ENCODE measurements around the gene KCNK18.

The KCNK18 gene

GRCh38 chr10:117163061-117163953 is 34.0 kb upstream of the KCNK18 start:
- no peaks in the 10 kb centered on the region for H3K9me3 ChIP-seq (ENCODE audit: low read depth, low read length)
- H3K9ac ChIP-seq (ENCODE audit: insufficient read length): no peak overlapping the region
- no peak for TF ChIP-seq EZH2 (IDR thresholded peaks at IDR 0.05)
- no peak for TF ChIP-seq POLR2AphosphoS5 (IDR thresholded peaks at IDR 0.05; ENCODE audit: borderline replicate concordance, low read depth, low read length)
- TF ChIP-seq FOXP2 (optimal IDR thresholded peaks at IDR 0.05; ENCODE audit: control extremely low read depth, extremely low read length, insufficient read depth): no peak
- H3K4me3 ChIP-seq: no peak overlapping the region
- H3K36me3 ChIP-seq (ENCODE audit: insufficient read depth, low read length): no peaks in the 10 kb centered on the region
- no peak for DNase-seq (ENCODE audit: low read depth, low spot score)
- no peak overlapping the region for H3K27ac ChIP-seq

- H3K27ac ChIP-seq: no peak overlapping the region
- DNase-seq (ENCODE audit: low read depth, low spot score): no peak
These were observed 33.2 kb upstream of the KCNK18 start for GRCh38 chr10:117163954-117164548.

GRCh38 chr10:117164592-117165537 is 32.4 kb upstream of the KCNK18 start:
- no peak overlapping the region for H3K27ac ChIP-seq
- no peak overlapping the region for H3K4me3 ChIP-seq
- DNase-seq (ENCODE audit: low read depth, low spot score): no peak
- no peak overlapping the region for H3K9ac ChIP-seq (ENCODE audit: insufficient read length)
- no peaks in the 10 kb centered on the region for H3K36me3 ChIP-seq (ENCODE audit: insufficient read depth, low read length)
- H3K9me3 ChIP-seq (ENCODE audit: low read depth, low read length): no peaks in the 10 kb centered on the region
- TF ChIP-seq EZH2 (IDR thresholded peaks at IDR 0.05): no peak
- TF ChIP-seq FOXP2 (optimal IDR thresholded peaks at IDR 0.05; ENCODE audit: control extremely low read depth, extremely low read length, insufficient read depth): no peak
- no peak for TF ChIP-seq POLR2AphosphoS5 (IDR thresholded peaks at IDR 0.05; ENCODE audit: borderline replicate concordance, low read depth, low read length)

More at GRCh38 chr10:117163954-117164548, 33.2 kb upstream of the KCNK18 start:
- Histone ChIP-seq H3K9ac (ENCODE audit: insufficient read length) (no peak overlapping the region), H3K36me3 (ENCODE audit: insufficient read depth, low read length) (no peaks in the 10 kb centered on the region), H3K9me3 (ENCODE audit: low read depth, low read length) (no peaks in the 10 kb centered on the region), H3K4me3 (no peak overlapping the region)
- no peak for TF ChIP-seq POLR2AphosphoS5 (IDR thresholded peaks at IDR 0.05; ENCODE audit: borderline replicate concordance, low read depth, low read length)
- no peak for TF ChIP-seq EZH2 (IDR thresholded peaks at IDR 0.05)
- TF ChIP-seq FOXP2 (optimal IDR thresholded peaks at IDR 0.05; ENCODE audit: control extremely low read depth, extremely low read length, insufficient read depth): no peak

GRCh38 chr10:117165538-117166417 is 31.5 kb upstream of the KCNK18 start:
- Histone ChIP-seq H3K9ac (ENCODE audit: insufficient read length) (no peak overlapping the region), H3K36me3 (ENCODE audit: insufficient read depth, low read length) (no peaks in the 10 kb centered on the region), H3K4me3 (peak overlapping the region; percentile 33; the same call in 1 of the 2 replicates), H3K27ac (no peak overlapping the region), H3K9me3 (ENCODE audit: low read depth, low read length) (no peaks in the 10 kb centered on the region)
- DNase-seq (ENCODE audit: low read depth, low spot score): no peak
- no peak for TF ChIP-seq POLR2AphosphoS5 (IDR thresholded peaks at IDR 0.05; ENCODE audit: borderline replicate concordance, low read depth, low read length)
- TF ChIP-seq FOXP2 (optimal IDR thresholded peaks at IDR 0.05; ENCODE audit: control extremely low read depth, extremely low read length, insufficient read depth): no peak
- TF ChIP-seq EZH2 (IDR thresholded peaks at IDR 0.05): no peak

DNA sequence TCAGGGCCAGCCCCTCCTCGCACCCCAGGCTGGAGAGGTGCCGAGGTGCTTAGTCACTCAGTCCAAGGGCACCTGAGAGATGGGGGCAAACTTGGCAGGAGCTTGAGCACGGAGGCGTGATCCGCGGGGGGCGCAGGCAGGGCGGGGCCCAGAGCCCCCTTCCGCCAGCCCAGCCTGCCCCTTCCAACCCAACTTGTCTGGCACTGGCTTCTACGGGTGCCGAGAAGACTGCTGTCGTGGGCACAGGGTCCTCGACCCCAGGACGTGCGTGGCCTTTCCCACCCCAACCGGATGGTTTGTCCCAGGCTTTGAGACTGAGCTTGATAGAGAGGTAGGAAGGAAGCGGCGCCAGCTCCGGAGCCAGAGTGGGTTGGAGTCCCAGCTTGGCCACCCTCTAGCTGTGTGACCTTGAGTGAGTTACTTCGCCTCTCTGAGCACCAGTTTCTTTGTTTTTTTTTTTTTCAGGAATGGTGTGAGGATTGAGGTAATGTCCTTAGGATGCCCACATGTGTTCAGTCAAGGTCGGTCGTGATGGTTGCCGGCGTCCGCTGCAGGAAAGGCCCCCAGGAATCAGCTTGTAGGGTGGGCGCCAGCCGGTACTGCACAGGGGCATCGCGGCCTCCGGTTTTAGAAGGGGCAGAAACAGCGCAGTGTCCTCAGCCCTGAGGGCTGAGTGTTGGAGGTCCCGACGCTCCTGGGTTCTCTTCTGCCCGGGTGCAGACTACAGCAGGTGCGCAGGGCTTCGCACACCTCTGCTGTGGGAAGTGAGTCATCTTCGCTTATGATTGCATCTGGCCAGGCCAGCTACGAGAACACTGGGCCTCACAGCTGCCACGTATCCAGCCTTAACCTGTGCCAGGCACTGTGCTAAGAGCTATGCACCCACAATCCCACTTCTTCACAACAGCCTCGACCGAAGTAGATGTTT is 30.6 kb upstream of the KCNK18 start:
- H3K4me3 ChIP-seq: no peak overlapping the region
- no peaks in the 10 kb centered on the region for H3K9me3 ChIP-seq (ENCODE audit: low read depth, low read length)
- no peak overlapping the region for H3K27ac ChIP-seq
- no peak for DNase-seq (ENCODE audit: low read depth, low spot score)
- H3K36me3 ChIP-seq (ENCODE audit: insufficient read depth, low read length): no peaks in the 10 kb centered on the region
- TF ChIP-seq POLR2AphosphoS5 (IDR thresholded peaks at IDR 0.05; ENCODE audit: borderline replicate concordance, low read depth, low read length): no peak
- no peak for TF ChIP-seq EZH2 (IDR thresholded peaks at IDR 0.05)
- TF ChIP-seq FOXP2 (optimal IDR thresholded peaks at IDR 0.05; ENCODE audit: control extremely low read depth, extremely low read length, insufficient read depth): no peak
- H3K9ac ChIP-seq (ENCODE audit: insufficient read length): no peak overlapping the region

GRCh38 chr10:117167346-117167788 is 29.9 kb upstream of the KCNK18 start:
- Histone ChIP-seq H3K27ac (no peak overlapping the region), H3K36me3 (ENCODE audit: insufficient read depth, low read length) (no peaks in the 10 kb centered on the region), H3K4me3 (no peak overlapping the region), H3K9ac (ENCODE audit: insufficient read length) (no peak overlapping the region), H3K9me3 (ENCODE audit: low read depth, low read length) (no peaks in the 10 kb centered on the region)
- DNase-seq (ENCODE audit: low read depth, low spot score): no peak
- TF ChIP-seq FOXP2 (optimal IDR thresholded peaks at IDR 0.05; ENCODE audit: control extremely low read depth, extremely low read length, insufficient read depth): no peak
- no peak for TF ChIP-seq POLR2AphosphoS5 (IDR thresholded peaks at IDR 0.05; ENCODE audit: borderline replicate concordance, low read depth, low read length)
- no peak for TF ChIP-seq EZH2 (IDR thresholded peaks at IDR 0.05)
